ENCODE results near the gene TLE2. TPM values are rescaled to one million over a fixed set of nuclear protein-coding genes. Genes with fewer than 3 reads are reported as not detected.

The TLE2 gene
- total RNA-seq: 0.61 and 0.76 TPM in 2 replicates

DNA sequence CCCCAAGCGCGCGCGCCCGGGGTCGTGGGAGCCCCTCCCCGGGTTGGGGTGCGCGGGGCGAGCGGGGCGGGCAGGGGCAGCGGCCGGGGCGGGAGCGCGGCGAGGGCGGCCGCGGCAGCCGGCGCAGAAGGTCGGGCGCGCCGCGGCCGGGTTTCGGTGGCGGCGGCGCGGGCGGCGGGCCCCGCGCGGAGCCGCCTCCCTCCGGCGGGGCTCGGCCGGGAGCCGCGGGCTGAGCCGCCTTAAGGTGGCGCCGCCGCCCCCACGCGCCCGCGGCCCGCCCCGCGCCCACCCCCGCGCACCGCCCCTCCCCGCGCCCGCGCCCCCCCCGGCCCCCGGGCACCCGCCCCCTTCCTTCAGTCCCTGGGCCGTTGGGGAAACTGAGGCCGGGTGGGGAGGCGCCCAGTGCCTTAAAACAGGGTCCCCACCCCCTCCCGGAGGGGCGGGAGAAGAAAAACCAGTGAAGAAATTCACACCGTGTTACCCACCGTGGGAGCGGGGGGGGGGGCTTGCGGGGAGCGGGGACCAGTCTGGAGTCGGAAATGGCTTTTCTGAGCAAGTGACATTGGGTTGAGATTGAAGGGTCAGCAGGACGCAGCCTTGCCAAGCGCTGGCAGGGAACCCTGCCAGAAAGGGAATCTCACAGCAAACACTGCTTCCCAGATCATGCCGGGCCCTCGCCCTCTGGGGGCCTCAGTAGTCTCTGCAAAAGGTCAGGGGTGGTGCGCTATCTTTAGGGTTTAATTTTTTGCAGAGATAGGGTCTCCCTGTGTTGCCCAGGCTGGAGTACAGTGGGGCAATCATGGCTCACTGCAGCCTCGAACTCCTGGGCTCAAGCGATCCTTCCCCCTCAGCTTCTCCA, at the start of gene TLE2:
Gene TLE2 (minus strand): TSS at position 216 of the 859 bp plus-strand sequence. CDS start 376 bp downstream, outside the sequence.
- intact Hi-C loops (cut with micrococcal nuclease): no loop called here

DNA sequence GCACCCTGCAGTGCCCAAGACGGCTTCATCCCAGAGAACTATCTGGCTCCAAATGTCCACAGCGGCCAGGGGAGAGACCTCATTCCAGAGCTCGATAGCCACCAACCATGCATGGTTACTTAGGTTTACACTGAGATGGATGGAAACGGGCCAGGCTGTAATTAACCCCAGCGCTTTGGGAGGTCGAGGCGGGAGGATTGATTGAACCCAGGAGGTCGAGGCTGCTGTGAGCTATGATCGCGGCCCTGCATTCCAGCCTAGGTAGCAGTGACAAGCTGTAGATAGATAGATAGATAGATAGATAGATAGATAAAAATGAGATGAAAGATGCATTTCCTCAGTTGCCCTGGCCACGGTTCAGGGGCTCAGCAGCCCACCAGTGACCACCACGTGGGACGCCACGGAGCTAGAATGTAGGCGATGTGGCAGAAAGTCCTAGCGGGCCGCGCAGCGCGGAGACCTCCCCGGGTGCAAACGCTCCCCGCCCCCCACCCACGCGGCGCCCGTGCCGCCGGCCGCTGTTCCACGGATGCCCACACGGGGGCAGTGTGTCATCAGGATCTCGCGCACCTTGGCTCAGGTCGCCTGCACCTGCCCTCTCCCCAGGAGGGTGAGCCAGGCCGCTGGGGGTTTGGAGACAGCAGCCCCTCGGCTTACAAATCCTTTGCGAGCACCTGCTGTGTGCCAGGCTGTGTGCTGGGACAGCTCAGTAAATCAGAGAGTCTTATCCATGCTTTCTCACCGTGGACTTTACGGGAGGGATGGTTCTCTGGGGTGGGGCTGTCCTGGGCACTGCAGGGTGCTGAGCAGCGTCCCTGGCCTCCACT, 46.7 kb upstream of the TLE2 start:
- intact Hi-C loops (cut with micrococcal nuclease): loop anchor here (1.0 kb wide), 6 partner anchors 28 to 134 kb away; no protein-coding TSS in a partner anchor

DNA sequence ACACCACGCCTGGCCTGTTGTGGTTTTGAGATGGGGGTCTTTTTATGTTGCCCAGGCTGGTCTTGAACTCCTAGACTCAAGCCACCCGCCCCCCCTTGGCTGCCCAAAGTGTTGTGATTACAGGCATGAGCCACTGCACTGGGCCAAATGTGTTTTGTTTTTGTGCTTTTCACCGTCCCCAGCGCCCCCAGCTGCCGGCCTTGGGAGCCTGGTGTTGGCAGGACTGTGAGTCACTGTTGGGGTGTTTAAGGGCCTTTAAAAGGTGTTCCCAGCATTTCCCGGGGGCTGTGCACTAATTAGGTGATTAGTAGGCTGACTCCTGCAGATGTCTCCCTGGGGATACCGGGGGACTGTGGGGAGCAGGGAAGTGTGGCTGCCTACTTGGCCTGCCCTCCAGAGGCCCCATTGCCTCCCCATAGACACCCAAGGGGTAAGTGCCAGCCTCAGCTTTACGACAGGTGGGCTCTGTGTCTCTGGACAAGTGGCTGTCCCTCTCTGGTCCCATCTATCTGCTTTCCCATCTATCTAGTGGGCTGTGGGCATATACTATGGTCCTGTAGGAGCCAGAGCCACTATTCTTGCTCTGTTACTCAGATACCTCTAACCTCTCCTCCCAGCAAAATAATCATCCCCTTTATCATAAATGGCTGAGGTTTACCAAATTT, 45.0 kb upstream of the TLE2 start:
- intact Hi-C loops (cut with micrococcal nuclease): no loop called here

DNA sequence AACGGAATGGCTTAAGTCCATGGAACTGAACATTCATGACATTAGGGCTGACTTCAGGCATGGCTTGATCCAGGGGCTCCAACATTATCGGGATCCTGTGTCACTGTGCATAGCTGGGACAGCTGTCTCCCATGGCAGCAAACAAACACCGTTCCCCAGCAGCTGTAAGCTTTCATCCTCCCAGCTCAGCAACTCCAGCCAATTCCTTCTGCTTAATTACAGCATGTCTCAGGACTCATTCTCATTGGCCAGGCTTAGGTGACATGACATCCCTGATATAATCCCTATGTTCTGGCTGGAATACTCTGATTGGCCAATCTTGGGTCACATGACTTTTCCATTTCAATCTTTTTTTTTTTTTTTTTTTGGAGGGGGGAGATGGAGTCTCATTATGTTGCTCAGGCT, 44.1 kb upstream of the TLE2 start:
- intact Hi-C loops (cut with micrococcal nuclease): no loop called here

DNA sequence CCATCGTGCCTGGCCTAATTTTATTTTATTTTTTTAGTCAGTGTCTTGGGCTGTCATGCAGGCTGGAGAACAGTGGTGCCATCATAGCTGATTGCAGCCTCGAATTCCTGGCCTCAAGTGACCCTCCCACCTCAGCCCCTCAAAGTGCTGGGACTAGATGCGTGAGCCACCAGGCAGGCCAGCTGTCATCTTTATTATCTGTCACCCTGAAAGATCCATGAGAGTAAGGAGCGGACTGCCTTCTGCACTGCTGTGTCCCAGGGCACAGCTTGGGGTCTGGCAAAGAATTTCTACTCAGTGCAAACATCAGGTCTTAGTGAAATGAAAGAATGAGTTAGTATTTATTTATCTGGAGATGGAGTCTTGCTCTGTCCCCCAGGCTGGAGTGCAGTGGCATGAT, 42.7 kb upstream of the TLE2 start:
- intact Hi-C loops (cut with micrococcal nuclease): no loop called here

DNA sequence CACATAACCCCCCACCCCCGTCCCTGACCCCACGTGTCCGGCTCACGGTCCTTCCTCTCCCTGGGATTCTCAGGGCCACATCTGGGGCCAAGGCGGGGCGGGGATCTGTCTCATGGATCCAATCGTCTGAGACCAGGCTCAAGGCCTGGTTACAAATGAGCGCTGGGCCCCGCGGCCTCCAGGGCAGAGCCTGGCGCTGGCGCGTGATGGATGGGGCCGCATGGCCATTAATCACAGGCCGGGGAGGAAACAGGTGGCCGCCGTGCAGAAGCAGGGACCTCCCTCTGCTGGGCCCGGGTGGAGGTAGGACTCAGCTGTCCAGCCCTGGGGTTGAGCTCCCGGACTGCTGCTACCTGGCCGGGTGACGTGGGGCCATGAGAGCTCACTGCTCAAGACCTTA, 39.0 kb upstream of the TLE2 start:
- intact Hi-C loops (cut with micrococcal nuclease): loop anchor here (10.0 kb wide), 1 partner anchor 437 kb away; the partner anchor contains the start of genes DOHH and FZR1

DNA sequence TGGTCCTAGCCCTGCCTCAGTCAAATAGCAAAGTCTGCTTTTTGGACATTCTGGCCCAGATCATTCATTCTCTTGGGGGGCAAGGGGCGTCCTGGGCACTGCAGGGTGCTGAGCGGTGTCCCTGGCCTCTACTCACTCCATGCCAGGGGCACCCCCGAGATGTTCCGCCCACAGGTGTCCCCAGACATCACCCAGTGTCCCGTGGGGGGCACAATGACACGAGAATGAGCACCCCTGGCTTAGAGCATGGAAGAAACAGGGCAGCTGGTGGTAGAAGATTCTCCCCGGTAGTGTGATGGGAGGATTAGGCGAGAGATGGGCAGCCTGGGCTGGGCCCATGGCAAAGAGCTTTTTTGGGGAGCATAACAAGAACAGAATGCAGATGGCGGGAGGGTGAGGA, 38.5 kb upstream of the TLE2 start:
- intact Hi-C loops (cut with micrococcal nuclease): loop anchor here (10.0 kb wide), 1 partner anchor 437 kb away; the partner anchor contains the start of genes DOHH and FZR1

DNA sequence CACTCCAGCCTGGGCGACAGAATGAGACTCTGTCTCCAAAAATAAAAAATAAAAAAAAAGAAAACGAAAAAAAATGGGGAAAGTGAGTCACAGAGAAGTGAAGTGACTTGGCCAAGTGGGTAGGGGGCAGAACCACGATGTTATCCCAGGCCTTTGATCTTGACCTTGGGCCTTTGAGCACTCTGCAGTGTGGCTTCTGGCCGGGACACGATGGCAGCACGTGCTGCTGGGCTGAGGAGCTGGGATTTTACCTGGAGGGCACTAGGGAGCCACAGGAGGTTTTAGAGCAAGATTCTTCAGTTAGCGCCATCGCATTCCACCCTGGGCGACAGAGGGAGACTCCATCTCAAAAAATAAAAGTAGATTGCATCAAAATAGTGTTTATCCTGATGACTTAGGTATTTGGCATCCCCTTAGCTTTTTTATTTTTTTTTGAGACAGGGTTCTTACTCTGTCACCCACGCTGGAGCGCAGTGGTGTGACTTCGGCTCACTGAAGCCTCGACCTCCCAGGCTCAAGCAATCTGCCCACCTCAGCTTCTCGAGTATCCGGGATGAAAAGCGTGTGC, 37.5 kb upstream of the TLE2 start:
- intact Hi-C loops (cut with micrococcal nuclease): loop anchor here (10.0 kb wide), 1 partner anchor 438 kb away; the partner anchor contains the start of genes DOHH and FZR1

DNA sequence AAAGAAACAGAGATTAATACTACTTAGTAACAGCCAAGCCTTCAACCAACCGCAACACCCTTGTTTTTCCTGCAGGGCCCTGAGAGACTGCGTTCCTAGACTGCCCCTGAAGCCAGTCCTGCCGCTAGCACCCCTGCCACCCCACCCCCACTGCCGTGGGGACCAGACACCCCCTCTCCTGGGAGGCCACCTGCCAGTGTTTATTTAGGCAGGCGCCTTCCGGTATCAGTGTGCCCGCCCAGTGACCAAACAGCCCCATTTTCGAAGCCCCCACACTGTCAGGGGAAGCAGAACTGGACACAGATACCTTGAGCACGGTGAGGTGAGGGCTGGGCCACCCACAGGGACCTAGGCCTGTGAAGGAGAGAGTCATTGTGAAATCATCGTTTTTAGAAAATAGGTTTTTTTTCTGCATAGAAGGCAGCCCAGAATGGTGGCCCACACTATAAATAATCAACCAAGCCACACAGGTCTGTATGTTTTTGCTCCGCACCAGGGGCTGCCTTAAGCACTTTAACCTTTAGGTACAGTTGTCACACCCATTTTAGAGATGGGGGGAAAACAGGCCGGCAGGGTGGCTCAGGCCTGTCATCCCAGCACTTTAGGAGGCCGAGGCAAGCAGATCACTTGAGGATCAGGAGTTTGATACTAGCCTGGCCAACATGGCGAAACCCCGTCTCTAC, 36.7 kb upstream of the TLE2 start:
- intact Hi-C loops (cut with micrococcal nuclease): loop anchor here (10.0 kb wide), 1 partner anchor 439 kb away; the partner anchor contains the start of genes DOHH and FZR1

DNA sequence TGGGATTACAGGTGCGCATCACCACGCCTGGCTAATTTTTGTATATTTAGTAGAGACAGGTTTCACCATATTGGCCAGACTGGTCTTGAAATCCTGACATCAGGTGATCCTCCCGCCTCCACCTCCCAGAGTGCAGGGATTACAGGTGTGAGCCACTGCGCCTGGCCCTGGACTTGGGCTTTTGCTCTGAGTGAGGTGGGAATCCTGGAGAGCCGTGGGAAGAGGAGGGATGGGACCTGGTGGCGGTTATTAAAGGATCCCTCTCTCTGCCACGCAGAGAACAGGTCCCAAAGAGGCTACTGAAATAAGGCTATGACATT, 34.9 kb upstream of the TLE2 start:
- intact Hi-C loops (cut with micrococcal nuclease): loop anchor here (10.0 kb wide), 1 partner anchor 441 kb away; the partner anchor contains the start of genes DOHH and FZR1

DNA sequence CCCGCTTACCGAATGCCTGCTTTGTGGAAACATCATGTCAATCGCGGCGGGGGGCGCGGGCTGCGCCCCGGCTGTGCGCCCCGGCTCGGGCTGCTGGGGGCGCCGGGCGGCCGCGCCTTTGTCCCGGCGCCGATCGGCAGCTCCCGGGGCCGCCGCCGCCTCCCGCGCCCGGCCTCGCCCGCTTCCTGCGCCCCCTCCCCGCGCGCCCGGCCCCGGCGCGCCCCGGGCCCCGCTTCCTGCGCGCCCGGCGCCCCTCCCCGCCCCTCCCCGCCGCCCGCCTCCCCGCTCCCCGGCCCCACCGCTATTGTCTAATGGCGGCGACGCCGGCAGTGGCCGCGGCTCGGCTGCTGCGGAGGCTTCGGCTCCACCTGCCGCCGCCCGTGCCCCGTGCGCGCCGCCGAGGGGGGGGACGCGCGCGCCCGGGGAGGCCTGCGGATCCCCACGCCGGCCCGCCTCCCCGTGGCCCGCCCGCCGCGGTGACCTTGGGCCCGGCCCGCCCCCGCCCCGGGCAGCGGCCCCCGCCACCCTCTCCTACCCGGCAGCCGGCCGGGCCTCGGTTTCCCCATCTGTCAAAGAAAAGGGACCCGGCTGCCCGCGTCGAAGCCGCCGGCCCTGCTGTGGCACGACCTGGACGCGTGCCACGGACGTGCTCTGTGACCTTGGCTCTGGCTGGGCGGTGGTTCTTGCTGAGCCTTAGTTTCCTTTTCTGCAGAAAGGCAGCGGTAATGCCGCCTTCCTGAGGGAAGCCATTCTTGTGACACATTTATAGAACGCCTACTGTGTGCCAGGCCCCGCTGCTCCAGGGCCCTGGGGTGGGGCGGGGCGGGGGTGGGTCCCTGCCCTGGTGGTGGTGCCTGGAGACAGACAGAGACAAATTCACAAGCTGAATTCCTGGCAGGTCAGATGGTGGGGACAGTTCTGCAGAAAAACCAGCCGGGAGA, 33.4 kb upstream of the TLE2 start, which contains the start of gene TLE5:
Gene TLE5 (minus strand): TSS at position 331 of the 941 bp plus-strand sequence. CDS start 295 bp downstream, at position 36.
- intact Hi-C loops (cut with micrococcal nuclease): loop anchor here (1.0 to 10.0 kb wide), 3 partner anchors 85 to 442 kb away; partner anchors contain the start of genes DOHH, FZR1 and TLE6

DNA sequence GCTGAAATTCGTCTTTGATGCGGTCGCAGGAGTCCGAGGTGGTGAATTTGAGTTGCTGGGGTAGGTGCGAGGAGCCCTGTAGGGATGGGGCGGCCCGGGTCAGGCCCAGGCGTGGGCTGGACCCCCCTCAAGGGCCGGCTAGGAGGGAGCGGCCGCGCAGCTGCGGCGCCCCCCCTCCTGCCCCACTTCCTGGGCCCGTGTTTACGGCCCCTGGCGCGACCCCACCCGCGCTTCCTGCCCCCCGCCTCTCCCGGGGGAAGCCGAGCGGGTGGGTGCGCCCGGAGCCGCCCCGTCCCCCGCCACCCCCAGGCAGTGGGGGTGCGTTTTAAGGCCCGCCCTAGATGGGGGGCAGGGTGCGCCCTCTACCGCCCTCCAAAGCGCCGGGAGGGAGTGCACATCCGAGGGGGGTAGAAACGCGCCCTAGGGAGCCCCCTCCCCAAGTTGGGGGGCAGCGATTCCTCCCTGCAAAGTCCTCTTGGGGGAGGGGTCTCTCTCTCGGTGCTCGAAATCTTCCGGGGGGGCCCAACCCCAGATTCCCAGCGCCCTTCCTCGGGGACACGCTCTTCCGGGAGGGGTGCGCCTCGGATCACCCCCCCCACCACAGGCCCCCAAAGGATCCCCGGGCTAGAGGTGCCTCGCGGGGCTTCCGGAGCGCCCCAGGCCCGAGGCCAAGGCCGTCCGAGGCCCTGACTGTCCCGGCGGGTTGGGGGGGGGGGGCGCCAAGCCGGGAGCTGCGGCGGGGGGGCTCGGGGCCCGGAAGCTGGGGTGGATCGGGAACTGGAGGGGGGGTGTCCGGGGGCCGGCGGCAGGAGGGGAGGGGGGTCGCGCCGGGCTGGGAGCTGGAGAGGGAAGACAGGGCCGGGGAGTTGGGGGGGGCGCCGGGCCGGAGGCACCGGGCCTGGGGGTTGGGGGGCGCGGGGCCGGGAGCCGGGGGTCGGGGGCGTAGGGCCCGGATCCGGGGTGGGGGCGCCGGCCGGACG, 32.4 kb upstream of the TLE2 start:
- intact Hi-C loops (cut with micrococcal nuclease): loop anchor here (1.0 to 10.0 kb wide), 5 partner anchors 25 to 443 kb away; partner anchors contain the start of genes DOHH, FZR1, NCLN and TLE6

DNA sequence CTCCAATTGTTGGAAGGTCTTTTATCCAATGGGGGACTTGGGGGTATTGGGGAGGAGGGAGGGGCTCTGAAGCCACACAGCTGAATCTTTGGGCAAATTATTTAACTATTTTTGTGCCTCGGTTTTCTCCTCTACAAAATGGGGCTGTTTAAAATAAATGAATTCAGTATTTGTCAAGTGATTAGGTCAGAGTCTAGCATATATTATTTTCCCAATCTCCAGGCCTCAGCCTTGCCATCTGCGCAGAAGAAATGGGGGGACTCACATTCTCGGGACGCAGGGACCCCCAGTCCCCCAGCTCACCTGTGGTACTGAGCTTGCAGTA, 31.7 kb upstream of the TLE2 start:
- intact Hi-C loops (cut with micrococcal nuclease): loop anchor here (1.0 to 10.0 kb wide), 3 partner anchors 25 to 444 kb away; partner anchors contain the start of genes DOHH, FZR1 and NCLN

DNA sequence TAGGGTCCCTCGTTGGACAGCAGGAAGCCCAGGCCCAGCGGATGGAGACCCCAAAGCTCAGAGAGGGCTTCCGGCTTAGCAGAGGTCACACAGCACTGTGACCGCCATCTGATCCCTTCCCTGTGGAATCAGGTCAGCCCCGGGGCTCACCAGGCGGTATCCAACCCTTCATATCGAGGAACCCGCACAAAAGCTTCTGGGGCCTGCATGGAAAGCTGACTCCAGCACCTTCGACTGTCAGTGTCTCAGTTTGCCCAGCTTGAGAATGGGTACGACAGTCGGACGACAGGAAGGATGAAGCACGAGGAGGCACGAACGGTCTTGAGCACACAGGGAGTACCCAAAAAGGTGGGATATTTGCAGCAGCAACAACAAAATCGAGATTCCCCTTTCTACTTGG, 30.6 kb upstream of the TLE2 start:
- intact Hi-C loops (cut with micrococcal nuclease): loop anchor here (10.0 kb wide), 1 partner anchor 445 kb away; the partner anchor contains the start of genes DOHH and FZR1

DNA sequence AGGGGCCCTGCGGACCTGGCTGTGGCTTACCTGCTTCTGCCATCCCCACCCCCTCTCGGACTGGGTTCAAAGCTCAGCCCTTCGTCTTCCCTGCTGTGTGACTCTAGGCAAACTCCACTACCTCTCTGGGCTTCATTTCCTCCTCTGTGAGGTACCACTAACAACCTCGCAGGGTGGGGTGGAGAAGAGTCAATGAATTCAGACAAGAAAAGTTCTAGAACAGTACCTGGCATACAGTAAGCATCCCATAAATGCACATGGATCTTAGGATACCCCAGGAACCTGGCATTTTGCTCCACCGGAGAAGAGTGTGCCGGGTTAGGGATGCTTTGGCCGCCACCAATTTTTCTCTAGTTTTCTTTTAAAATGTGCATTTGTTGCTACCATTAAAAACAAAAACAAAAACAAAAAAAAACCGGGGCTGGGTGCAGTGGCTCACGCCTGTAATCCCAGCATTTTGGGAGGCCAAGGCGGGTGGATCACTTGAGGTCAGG, 29.8 kb upstream of the TLE2 start:
- intact Hi-C loops (cut with micrococcal nuclease): no loop called here

DNA sequence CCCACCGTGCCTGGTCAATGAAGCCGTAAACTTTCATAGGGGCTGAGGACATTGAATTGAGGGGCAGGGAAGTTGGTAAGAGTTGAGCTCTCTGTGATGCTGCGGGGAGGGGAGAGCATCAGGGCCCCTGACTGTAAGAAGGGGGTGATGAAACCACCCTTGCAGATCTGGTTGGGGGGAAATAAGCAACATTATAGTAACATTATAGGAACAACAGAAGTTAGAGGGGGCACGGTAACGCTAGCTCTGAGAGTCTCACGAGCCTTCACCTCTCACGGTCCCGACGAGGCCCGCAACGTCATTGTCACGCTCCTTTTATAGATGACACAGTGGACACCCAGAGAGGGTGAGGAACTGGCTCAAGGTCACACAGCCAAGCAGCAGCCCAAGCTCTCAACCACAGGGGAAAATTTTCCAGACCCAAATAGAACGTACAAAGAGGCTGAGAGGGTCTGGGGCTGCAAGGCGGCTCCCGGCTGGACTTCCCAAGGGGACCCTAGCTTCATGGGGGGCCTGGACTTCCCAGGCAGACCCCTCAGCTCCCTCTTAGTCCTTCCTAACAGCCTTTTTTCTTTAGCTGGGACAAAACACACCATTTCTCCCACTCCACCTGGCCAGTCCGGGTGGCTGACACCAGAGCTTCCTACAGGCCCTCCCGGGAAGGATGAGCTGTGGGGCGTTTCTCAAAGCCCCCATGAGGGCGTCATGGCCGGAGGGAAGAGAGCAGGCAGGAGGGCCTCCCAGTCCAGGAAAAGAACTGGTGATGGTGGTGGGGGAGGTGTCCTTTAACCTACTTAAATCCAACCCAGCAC, 29.1 kb upstream of the TLE2 start:
- intact Hi-C loops (cut with micrococcal nuclease): no loop called here

DNA sequence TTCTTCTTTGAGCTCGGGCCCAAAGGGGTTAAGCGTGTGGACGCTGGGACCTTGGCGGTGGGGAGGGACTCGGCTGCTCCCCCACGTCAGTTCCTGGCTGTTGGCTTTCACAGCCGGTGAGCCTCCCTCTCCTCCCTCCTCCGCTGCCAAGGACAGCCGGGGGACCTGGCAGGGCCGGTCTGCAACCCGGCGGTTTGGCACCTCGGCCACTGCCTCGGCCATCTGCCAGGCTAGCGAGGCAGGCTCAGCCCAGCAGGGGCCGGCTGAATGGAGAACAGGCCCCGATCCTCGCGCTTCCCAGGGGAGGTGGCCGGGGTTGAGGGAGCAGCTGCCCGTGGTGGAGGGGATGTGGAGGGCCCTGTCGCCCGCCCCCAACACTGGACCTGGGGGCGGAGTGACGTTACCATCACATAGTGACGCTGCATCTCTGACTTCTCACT, 28.2 kb upstream of the TLE2 start:
- intact Hi-C loops (cut with micrococcal nuclease): no loop called here

Measured in T-helper 1 cell treated with Interleukin-12 subunit alpha and Interleukin-12 subunit beta and Interleukin-4 antibody, amounts not matched to agents 30 ng/mL and 1 ng/mL, for 36 hours (primary cell).